CD14-positive monocyte (primary cell): ENCODE data around the gene NCOA6. TPM values are rescaled to one million over a fixed set of nuclear protein-coding genes. Genes with fewer than 3 reads are reported as not detected.

ENCODE experiments used
- DNase-seq, 3 donors: peaks; one replicate each; pipeline ENCODE4 v3.0.0-alpha.2; 2011 to 2022
- H2AFZ ChIP-seq: 2 replicates; pipeline ENCODE4 v1.6.0; 2012; ENCODE audit warnings: mild to moderate bottlenecking, low read depth, low read length, inconsistent platforms; ENCODE audit not compliant: insufficient read depth, poor library complexity, severe bottlenecking
- H3K27ac ChIP-seq, 2 donors: 1 replicate in 1 of 2; 2 replicates in 1 of 2; pipeline ENCODE4 v1.5.1; 2012 to 2013; ENCODE audit warnings: low read length in 2 of 2, control low read depth in 1 of 2, inconsistent platforms in 1 of 2, low read depth in 1 of 2, mild to moderate bottlenecking in 1 of 2
- H3K27me3 ChIP-seq, 2 donors: one replicate each; pipeline versions ENCODE4 v1.6.0 to v1.6.1; 2011 to 2013; ENCODE audit warnings: low read length in 2 of 2; ENCODE audit not compliant: control insufficient read depth in 2 of 2, insufficient read depth in 2 of 2
- H3K36me3 ChIP-seq, 2 donors: replicated peaks in 1 of 2; 1 replicate in 1 of 2; 2 replicates in 1 of 2; pipeline versions ENCODE4 v1.5.1 to v1.6.1; 2012 to 2013; ENCODE audit warnings: low read length in 2 of 2, control low read depth in 1 of 2, inconsistent platforms in 1 of 2, mild to moderate bottlenecking in 1 of 2; ENCODE audit not compliant: insufficient read depth in 2 of 2, control insufficient read depth in 1 of 2
- H3K4me1 ChIP-seq, 2 donors: 1 replicate in 1 of 2; 2 replicates in 1 of 2; pipeline versions ENCODE4 v1.5.1 to v1.6.1; 2012 to 2013; ENCODE audit warnings: low read length in 2 of 2, control low read depth in 1 of 2, inconsistent platforms in 1 of 2, mild to moderate bottlenecking in 1 of 2, moderate library complexity in 1 of 2; ENCODE audit not compliant: insufficient read depth in 2 of 2, control insufficient read depth in 1 of 2
- H3K4me2 ChIP-seq: replicated peaks from 2 replicates; pipeline ENCODE3; 2012; ENCODE audit warnings: low read length, moderate library complexity, mild to moderate bottlenecking; ENCODE audit not compliant: poor library complexity, severe bottlenecking; ENCODE audit errors: extremely low read depth
- H3K4me3 ChIP-seq, 3 experiments: fragments of 200-600 bp in 1 of 3; sonication (generic) in 1 of 3; replicated peaks in 1 of 3; 1 replicate in 2 of 3; 2 replicates in 1 of 3; pipeline ENCODE4 v1.5.1; 2011 to 2013; ENCODE audit warnings: low read length in 3 of 3, mild to moderate bottlenecking in 3 of 3, control low read depth in 2 of 3, low read depth in 2 of 3, inconsistent platforms in 1 of 3, moderate library complexity in 1 of 3
- H3K79me2 ChIP-seq: 2 replicates; pipeline ENCODE4 v1.6.0; 2012; ENCODE audit warnings: mild to moderate bottlenecking, control low read depth, inconsistent platforms, low read length, moderate library complexity; ENCODE audit not compliant: insufficient read depth
- H3K9ac ChIP-seq: 2 replicates; pipeline ENCODE4 v1.6.0; 2017; ENCODE audit warnings: low read length, mild to moderate bottlenecking; ENCODE audit not compliant: insufficient read depth, poor library complexity, severe bottlenecking
- H3K9me3 ChIP-seq, 2 donors: replicated peaks in 1 of 2; 1 replicate in 1 of 2; 2 replicates in 1 of 2; pipeline versions ENCODE4 v1.5.1 to v1.6.1; 2012 to 2013; ENCODE audit warnings: low read length in 2 of 2, control low read depth in 1 of 2; ENCODE audit not compliant: control insufficient read depth in 1 of 2, insufficient read depth in 1 of 2
- H4K20me1 ChIP-seq: 2 replicates; pipeline ENCODE4 v1.6.0; 2012; ENCODE audit warnings: mild to moderate bottlenecking, low read length, control low read depth, moderate library complexity; ENCODE audit not compliant: insufficient read depth
- H3K27ac Mint-ChIP-seq, 7 donors: one replicate each; pipeline ENCODE4 v1.8.0; 2020; ENCODE audit warnings: mild to moderate bottlenecking in 7 of 7, mixed read lengths in 7 of 7, moderate library complexity in 6 of 7, inconsistent platforms in 2 of 7
- H3K27me3 Mint-ChIP-seq, 3 donors: one replicate each; pipeline ENCODE4 v1.8.0; 2021 to 2022; ENCODE audit warnings: low read depth in 3 of 3, mild to moderate bottlenecking in 3 of 3, mixed read lengths in 3 of 3, moderate library complexity in 3 of 3, inconsistent platforms in 1 of 3
- H3K36me3 Mint-ChIP-seq, 2 donors: one replicate each; pipeline ENCODE4 v1.8.0; 2020; ENCODE audit warnings: mixed read lengths in 2 of 2, inconsistent platforms in 1 of 2, mild to moderate bottlenecking in 1 of 2
- H3K4me1 Mint-ChIP-seq: one replicate; pipeline ENCODE4 v1.8.0; 2020; ENCODE audit warnings: mild to moderate bottlenecking, mixed read lengths
- H3K4me3 Mint-ChIP-seq, 2 donors: one replicate each; pipeline ENCODE4 v1.8.0; 2020; ENCODE audit warnings: mild to moderate bottlenecking in 2 of 2, mixed read lengths in 2 of 2, moderate library complexity in 1 of 2
- H3K9me3 Mint-ChIP-seq, 7 donors: one replicate each; pipeline ENCODE4 v1.8.0; 2020 to 2022; ENCODE audit warnings: mixed read lengths in 7 of 7, mild to moderate bottlenecking in 6 of 7, moderate library complexity in 6 of 7, inconsistent platforms in 2 of 7
- WGBS: methylation state at CpG from one replicate; pipeline ENCODE4 v1.1.5; 2013; ENCODE audit warnings: missing lambda C conversion rate; ENCODE audit not compliant: insufficient coverage; 5-methylcytosine and 5-hydroxymethylcytosine counted together
- intact Hi-C, 2 donors: fragments of 100-400 bp; cut with micrococcal nuclease; formaldehyde crosslinking; loops; one replicate each; pipeline versions ENCODE4 v1.15.0 to v1.15.1; 2023
- polyA plus RNA-seq, 3 donors: library from polyadenylated mRNA; depleted of rRNA in 1 of 3; unstranded in 2 of 3; stranded (reverse) in 1 of 3; fragments of 300-500 nt in 2 of 3; fragments of >200 nt in 1 of 3; fragmentation: Illumina TruSeq in 2 of 3; gene quantifications; 1 replicate in 2 of 3; 2 replicates in 1 of 3; pipeline ENCODE4 v1.2.3, GENCODE V29; 2012 to 2021
- TF ChIP-seq, protein P1 (sequence below): fragments of 200-600 bp; IDR thresholded peaks from one replicate; pipeline ENCODE4 v1.8.0; 2022; ENCODE audit warnings: antibody characterized with exemption, mild to moderate bottlenecking

The NCOA6 gene
- polyA plus RNA-seq, 3 donors, result 2.8 to 19.0 (median 3.9) TPM

GRCh38 chr20:34743039-34743438 lies 82.4 kb downstream of the NCOA6 start:
- Histone ChIP-seq H3K36me3 (peaks cover 77 to 100% of the 10 kb centered on the region in 2 donors), H3K9me3 (no peaks in the 10 kb centered on the region), H3K4me1 (no peaks in the 10 kb centered on the region), H3K4me2 (no peak overlapping the region), H3K27me3 (no peaks in the 10 kb centered on the region), H3K4me3 (no peak overlapping the region), H2AFZ (no peak overlapping the region), H3K9ac (no peak overlapping the region), H4K20me1 (no peaks in the 10 kb centered on the region), H3K27ac (no peak overlapping the region), H3K79me2 (no peaks in the 10 kb centered on the region)
- H3K4me1 Mint-ChIP-seq, result no peaks in the 10 kb centered on the region
- 100% methylated on average over 1 of the region's 1 CpG for WGBS
- intact Hi-C loops, result no loop called here
- H3K36me3 Mint-ChIP-seq, result peaks cover 78 to 85% of the 10 kb centered on the region in 2 donors
- no peaks in the 10 kb centered on the region for H3K9me3 Mint-ChIP-seq
- no peak for DNase-seq
- H3K27me3 Mint-ChIP-seq, result peaks cover 0 to 1% (median 0%) of the 10 kb centered on the region in 3 donors
- TF ChIP-seq, protein P1, sequence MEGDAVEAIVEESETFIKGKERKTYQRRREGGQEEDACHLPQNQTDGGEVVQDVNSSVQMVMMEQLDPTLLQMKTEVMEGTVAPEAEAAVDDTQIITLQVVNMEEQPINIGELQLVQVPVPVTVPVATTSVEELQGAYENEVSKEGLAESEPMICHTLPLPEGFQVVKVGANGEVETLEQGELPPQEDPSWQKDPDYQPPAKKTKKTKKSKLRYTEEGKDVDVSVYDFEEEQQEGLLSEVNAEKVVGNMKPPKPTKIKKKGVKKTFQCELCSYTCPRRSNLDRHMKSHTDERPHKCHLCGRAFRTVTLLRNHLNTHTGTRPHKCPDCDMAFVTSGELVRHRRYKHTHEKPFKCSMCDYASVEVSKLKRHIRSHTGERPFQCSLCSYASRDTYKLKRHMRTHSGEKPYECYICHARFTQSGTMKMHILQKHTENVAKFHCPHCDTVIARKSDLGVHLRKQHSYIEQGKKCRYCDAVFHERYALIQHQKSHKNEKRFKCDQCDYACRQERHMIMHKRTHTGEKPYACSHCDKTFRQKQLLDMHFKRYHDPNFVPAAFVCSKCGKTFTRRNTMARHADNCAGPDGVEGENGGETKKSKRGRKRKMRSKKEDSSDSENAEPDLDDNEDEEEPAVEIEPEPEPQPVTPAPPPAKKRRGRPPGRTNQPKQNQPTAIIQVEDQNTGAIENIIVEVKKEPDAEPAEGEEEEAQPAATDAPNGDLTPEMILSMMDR, result no peak
- no peak overlapping the region for H3K4me3 Mint-ChIP-seq
- peak overlapping the region in 3 of 7 donors; percentile 46 to 80 (median 61) for H3K27ac Mint-ChIP-seq

- H3K27ac ChIP-seq, result no peak overlapping the region
- no peaks in the 10 kb centered on the region for H3K27me3 ChIP-seq
- intact Hi-C loops, result no loop called here
- no peak overlapping the region for H3K4me2 ChIP-seq
- Mint-ChIP-seq H3K36me3 (peaks cover 53 to 72% of the 10 kb centered on the region in 2 donors), H3K4me3 (no peak overlapping the region), H3K4me1 (no peaks in the 10 kb centered on the region), H3K27me3 (no peaks in the 10 kb centered on the region), H3K9me3 (no peaks in the 10 kb centered on the region), H3K27ac (peak overlapping the region in 1 of 7 donors; percentile 63)
- WGBS, result 100% methylated on average over 3 of the region's 6 CpGs
- no peak overlapping the region for H2AFZ ChIP-seq
- peaks cover 45 to 97% of the 10 kb centered on the region in 2 donors for H3K36me3 ChIP-seq
- H3K9me3 ChIP-seq, result no peaks in the 10 kb centered on the region
- no peaks in the 10 kb centered on the region for H4K20me1 ChIP-seq
- DNase-seq, result no peak
- no peaks in the 10 kb centered on the region for H3K79me2 ChIP-seq
- H3K4me3 ChIP-seq, result no peak overlapping the region
- H3K4me1 ChIP-seq, result no peaks in the 10 kb centered on the region
- TF ChIP-seq, protein P1, result no peak
- H3K9ac ChIP-seq, result no peak overlapping the region
Observed at GRCh38 chr20:34736106-34736735, 89.2 kb downstream of the NCOA6 start.
